ENCODE data around the gene SMTNL1.
A peak's percentile ranks its signal among the peaks of the same experiment; 100 is the strongest.
"Not testable (repeated sequence)": the region's sequence is repeated elsewhere in the genome, so short reads cannot be mapped to it uniquely, and the experiment has no call there.

SMTNL1 gene

DNA sequence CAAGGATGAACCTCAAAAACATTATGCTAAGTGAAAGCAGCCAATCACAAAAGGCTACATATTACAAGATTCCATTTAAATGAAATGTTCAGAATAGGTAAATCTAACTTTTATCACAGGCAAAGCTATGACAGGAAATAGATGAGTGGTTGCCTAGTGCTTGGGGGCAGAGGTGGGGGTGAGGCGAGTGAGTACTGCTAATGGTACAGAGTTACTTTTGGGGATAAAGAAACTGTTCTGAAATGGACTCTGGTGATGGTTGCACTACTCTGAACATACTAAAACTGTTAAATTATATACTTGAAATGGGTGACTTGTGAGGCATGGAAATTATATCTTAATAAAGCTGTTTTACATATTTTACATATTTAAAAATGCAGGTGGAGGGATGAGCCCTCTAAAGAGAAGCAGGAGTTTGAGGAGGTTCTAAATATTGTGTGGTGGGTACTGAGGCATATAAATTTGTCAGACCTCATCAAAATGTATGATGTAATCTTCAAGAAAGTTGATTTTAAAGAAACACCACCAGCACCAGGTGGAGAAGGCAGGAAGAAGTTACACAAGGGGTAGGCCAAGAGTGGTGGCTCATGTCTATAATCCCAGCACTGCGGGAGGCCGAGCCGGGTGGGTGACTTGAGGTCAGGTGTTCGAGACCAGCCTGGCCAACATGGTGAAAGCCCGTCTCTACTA is 25.5 kb upstream of the SMTNL1 start:
- no peak for DNase-seq

DNA sequence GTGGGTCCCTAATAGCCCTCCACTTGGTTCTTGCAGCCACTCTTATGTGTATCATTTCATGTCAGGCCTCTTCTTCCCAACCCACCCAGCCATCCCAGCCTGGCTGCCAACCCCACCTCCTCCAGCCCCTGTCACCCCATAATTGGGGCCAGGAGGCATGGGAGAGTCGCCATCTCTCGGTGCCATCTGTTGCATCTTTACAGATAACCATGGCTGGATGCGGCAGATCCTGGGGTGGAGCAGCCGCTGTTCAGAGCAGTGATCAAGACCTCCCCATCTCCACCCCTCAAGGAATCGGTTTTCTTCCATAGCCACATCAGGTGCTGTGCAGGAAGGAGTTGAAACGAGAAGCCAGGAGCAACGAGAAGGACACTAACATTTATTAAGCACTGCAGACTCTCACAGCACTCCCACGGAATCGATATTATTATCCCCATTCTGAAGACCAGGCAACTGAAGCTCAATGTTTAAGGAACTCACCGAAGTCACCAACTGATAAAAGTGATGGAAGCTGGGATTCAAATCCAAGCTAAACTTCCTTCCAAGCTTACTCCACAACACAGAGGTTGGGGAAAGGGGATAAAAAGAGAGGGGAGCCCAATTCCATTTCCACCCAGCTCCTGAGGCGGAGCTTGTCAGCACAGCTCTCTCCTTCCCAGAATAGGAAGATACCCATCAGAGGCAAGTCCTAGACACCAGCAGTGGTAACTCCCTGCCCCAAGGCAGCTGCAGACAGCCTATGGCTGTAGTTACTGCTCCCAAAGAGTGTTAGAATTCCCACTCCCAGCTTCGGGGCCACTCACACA is 24.5 kb upstream of the SMTNL1 start:
- no peak for DNase-seq

DNA sequence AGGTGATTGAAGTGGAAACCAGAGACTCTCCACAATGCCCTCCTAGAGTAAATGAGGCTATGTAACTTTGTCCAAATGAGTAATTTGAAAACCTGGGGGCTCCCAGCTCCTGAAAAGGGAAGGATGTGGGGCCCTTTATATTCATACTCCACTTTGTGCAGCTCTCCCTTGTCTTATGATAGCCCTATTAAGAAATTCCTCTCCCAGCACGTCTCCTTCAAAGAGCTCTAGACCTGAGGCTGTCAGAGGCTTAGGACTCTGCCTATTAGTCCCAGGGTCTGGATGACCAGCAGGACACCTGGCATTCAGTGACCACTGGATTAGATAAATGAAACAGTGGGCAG is 24.0 kb upstream of the SMTNL1 start:
- DNase-seq = no peak

DNA sequence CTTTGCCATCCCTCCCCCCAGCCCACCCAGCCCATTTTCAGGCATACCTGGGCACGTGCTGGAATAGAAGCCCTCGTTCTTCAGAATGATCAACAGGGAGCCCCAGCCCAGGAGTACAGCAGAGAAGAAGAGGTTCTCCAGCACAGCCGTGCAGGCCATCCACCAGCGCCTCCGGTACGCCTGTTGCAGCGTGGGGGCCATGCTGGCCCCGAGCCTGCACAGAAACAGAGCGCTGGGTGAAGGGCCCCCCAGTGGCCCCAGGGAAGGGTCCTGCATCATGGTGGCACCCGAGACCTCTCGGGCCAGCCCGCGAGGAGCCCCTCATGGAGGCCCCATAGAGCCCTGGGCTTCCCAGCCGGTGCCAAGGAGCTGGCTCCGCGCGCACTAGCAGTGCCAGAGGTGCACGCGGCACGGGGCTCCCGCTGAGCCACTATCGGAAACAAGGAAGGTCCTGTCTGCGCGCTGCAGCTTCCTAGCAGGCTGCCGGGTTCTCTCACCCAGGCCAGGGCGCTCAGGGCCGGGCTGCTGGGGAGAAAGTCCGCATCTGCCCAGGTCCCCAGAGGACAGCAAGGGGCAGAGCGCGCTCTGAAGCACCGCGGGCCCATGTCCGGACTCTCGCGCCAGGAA is 23.4 kb upstream of the SMTNL1 start:
- peak; percentile 60 for DNase-seq

DNA sequence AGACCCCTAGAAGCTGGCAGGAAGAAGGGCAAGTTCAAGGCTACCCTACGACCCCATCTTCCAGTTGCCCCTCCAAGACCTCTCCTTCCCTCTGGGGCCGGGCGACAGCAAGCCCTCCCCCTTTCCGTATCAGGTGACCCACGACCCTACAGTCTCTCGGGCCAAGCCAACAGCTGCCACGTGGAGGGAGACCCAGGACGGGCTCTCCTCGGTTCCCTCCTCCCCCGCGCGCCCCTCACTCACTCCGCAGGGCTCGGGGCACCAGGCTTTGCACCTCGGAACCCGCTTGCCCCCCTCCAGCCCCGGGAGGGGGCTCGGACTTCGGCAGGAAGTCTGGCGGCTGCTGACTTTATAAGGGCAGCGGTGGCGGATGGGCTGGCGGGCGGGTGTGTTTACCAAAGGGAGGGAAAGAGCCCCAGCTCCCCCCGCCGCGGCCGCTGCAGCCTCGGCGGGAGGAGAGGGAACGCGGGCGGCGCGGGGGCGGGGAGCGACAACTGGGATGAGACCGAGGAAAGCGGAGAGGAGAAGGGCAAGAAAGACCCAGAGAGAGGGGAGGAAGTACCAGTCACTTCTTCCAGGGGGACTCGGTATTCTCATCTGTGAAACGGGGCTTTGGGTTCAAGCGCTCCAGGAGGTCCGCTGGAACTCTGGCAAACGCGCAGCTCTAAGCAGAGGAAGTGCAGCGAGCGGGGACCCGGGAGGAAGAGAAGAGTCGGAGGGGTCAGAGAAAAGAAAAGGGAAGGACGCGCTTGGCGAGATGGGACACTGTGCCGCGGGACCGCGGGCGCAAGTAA is 22.7 kb upstream of the SMTNL1 start:
- peak; percentile 22 for DNase-seq

DNA sequence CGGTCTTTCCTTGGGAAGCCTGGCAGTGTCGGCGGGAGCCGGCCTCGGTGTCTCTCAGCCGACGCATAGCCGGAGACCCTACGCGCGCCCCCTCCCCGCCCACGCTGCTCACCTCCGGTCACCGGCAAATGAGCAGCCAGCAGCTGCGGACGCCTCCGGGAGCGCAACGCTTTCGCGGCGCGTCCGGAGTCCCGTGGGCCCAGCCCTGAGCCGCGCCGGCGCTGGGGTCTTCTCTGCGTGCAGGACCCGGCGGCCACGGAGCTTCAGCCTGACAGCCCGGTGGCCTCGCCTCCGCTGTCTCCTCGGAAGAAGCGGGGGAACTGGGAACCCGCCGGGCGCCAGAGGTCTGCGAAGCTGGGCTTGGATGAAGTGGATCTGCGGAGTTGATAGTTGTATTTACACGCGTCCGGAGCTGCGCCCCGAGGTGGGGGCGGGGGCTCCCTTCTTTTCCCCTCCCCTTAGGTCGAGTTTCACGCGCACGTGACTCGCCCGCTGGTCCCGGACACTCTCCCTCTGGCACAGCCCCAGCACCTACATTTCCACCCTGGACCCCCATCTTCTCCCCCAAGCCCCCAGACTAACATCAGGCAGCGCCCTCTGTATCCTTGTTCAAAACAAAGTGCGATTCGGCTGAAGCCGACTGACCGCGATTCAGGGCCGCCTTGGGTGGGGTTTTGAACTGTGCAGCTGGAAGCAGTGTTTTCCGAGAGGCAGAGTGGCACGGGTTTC is 21.9 kb upstream of the SMTNL1 start, which contains the start of gene SLC43A1:
SLC43A1 (minus strand) TSS at position 371 of the 729 bp plus-strand sequence. CDS start 1,591 bp downstream, outside the sequence.
- peak; percentile 12 for DNase-seq

DNA sequence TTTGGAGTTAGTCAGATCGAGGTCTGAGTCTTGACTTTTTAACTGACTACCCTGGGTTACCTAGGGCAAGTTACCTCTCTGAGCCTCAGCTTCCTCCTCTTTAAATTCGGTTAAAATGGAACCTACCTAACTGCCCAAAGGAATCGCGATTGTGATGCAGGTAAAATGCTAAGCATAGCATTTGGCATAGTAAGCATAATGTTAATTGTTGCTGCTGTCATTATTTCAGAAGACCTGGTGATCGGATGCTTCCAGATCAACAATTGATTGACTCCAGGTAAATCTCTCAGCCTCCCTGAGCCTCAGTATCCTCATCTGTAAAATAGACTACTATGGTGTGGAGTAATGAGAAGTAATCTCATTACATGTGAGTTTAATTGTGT is 21.3 kb upstream of the SMTNL1 start:
- DNase-seq = no peak

DNA sequence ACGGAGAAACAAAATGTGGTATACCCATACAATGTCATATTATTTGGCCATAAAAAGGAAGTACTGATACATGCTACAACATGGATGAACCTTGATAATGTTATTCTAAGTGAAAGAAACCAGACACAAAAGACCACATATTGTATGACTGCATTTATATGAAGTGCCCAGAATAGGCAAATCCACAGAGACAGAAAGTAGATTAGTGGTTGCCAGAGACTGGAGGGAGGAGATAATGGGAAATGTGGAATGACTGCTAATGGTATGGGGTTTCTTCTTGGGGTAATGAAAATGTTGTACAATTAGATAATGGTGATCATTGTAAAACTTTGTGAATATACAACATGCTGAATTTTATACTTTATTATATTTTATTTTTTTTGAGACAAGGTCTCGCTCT is 16.3 kb upstream of the SMTNL1 start:
- DNase-seq = no peak

DNA sequence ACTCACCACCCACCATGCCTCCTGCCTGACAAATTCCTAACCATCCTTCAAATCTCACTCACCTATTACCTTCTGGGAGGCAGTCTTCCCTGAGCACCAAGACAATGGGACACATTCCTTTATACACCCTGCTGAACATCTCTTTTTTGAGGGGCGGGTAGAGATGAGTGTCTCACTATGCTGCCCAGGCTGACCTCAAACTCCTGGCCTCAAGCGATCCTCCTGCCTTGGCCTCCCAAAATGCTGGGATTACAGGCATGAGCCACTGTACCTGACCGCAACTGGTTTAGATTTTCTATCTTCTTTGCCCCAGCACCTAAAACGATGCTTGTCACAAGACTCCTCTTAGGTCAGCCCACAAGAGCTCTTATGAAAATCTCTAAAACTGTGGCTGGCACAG is 14.0 kb upstream of the SMTNL1 start:
- no peak for DNase-seq

DNA sequence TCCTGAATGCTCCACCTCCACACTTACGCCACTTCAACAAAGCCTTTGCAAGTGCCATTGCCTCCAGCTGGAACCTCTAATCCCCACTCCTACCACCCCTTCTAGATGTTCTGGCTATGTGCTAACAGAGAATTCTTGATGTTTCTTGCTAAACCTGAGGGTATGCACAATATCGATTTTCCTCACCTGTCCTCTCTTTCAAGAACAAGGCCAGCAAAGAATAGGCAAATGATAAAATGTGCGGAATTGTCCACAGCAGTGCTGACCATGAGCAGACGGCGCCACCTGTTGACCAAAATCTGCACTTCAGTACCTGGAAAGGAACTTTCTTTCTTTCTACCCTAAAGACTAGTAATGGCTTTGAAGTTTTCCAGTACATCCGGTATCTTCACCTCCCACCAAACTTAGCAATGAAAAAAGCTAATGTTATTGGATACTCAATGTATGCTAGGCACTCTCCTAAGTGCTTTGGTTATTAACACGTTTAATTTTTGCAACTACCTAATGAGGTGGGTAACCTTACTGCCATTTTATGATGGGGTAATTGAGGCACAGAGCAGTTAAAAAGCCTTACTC is 10.3 kb upstream of the SMTNL1 start:
- peak; percentile 54 for DNase-seq

DNA sequence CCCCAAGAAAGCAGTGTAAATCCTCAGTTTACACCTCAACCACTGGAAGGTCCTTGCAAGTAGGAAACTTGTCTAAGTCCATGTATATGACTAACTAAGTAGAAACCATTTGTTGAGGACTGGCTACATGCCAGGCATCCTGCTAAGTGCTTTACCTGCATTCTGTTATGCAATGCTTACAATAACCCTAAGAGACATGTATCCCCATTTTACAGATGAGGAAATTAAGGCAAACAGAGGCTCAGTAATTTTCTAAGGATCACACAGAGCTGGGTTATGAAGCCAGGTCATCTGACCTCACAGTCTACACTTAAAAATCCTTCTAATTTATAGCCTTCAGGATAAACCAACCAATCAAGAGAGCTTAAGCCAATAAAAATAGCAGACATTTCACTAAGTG is 8.4 kb upstream of the SMTNL1 start:
- DNase-seq = no peak

DNA sequence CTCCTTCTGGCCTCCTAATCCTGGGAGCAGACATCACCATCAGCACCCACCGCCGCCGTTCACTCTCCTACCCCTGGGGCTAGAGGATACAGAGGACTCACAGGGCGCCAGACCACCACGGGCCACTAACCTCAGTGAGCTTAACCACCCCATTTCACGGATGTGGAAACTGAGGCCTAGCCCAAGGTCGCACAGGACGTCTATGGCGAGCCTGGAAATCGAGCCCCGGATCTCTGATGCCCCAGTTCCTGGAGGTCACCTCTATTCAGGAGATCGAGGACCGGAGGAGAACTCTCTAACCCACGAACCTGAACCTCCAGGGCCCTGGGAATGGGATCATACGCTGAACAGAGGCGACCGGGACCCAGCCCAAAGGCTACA is 7.2 kb upstream of the SMTNL1 start:
- DNase-seq = no peak

DNA sequence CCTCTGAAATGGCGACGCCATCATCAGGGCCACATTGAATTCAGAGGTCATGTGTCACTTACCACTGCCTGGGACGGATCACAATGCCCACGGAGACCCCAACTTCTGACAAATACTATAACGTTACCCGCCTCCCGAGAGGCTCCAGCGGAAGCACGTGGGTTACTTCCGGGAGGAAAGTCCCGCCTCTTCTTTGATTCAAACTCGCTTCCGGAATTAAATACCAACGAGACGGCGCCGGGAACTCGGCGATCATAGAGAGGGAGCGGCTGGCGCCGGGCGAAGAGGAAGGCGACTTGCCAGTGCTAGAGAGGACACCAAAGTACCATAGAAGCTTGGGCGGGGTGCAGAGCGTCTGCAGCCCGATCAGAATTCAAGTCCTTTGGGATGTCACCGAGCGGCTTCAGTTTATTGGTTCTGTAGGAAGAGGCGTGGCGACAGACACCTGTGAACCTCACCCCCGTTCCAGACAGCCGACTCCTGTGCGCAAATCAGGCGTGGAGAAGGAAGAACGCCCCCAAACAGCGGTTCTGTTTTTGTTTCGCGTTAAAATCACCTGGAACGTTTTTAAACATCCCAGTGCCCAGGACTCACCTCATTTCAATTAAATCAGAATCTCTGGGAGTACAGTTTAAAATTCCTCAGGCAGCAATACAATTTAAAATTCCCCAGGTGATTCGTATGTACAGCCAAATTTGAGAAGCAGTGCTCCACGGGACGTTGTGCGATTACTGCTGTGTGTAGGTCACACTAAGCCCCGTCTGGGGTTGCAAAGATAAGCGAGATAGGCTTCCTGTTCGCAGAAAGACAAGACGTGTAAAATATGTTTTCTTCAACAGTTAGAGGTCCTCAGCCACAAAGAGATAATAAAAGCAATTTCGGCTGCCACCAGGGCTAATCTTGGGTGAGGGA is 6.5 kb upstream of the SMTNL1 start, which contains the start of gene TIMM10:
TIMM10 (minus strand) TSS at position 159 of the 912 bp plus-strand sequence. CDS start 565 bp downstream, outside the sequence.
- peak; percentile 99 for DNase-seq

DNA sequence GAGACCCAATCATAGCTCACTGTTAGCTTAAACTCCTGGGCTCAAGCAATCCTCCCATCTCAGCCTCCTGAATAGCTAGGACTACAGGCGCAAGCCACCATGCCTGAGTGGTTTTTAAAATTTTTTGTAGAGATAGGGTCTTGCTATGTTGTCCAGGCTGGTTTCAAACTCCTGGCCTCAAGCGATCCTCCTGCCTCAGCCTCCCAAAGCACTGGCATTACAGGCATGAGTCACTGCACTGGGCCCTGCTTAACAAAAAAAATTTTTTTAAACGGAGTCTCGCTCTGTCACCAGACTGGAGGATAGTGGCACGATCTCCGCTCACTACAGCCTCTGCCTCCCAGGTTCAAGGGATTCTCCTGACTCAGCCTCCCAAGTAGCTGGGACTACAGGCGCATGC is 2.9 kb upstream of the SMTNL1 start:
- not testable (repeated sequence) for DNase-seq

DNA sequence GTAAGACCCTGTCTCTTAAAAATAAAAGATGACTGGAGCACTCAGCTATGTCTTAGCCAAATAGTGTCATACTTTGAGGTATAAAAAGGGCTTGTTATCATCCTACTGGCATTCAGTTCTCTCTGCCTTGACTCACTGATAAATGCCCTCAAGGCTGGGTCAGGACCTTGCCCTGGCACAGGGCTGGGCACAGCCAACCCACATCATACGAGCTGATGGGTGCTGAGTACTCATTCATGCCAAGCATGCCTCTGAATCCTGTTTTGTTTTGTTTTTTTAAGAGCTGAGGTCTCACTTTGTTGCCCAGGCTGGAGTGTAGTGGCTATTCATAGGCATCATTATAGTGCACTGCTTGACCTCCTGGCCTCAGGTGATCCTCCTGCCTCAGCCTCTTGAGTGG is 1.9 kb downstream of the SMTNL1 start:
- no peak for DNase-seq

DNA sequence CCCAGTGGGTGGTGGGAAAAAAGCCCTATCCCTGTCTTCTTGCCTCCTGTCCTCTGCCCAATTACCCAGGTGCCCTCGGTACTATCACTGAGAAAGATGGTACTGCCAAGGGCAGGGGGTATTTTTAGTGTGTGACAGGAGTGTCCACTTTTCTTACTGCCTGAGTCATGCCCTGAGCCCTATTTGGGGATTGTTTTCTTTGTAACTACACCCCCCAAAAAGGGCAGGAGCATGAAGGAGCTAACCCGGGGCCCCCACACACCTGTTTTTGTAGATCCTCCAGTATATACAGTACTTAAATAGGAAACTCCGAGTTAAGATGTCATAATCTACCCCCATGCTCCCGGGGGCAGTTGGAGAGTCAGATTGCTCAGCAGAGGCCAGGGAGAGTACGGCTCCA is 3.8 kb downstream of the SMTNL1 start:
- DNase-seq = no peak

DNA sequence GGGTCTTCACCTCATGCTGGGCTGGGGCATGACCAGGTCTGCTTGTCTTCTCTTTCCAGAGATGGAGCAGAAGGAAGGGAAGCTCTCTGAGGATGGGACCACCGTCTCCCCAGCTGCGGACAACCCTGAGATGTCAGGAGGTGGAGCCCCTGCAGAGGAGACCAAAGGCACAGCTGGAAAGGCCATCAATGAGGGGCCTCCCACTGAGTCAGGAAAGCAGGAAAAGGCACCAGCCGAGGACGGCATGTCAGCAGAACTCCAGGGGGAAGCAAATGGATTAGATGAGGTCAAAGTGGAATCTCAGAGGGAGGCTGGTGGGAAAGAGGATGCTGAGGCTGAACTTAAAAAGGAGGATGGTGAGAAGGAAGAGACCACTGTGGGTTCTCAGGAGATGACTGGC is 5.2 kb downstream of the SMTNL1 start:
- no peak for DNase-seq

DNA sequence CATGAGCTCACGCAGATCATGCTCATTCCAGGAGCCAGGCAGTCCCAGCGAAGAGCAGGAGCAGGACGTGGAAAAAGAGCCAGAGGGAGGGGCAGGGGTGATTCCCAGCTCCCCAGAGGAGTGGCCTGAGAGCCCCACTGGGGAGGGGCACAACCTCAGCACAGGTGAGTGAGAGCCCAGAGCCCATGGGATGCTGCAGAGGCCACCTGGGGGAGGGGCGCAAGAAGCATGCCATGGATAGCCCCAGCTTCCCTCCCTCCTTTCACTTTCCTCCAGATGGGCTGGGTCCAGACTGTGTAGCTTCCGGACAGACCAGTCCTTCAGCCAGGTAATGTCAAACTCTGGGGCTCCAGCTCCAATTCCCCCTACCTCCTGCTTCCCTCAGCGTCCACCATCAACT is 6.2 kb downstream of the SMTNL1 start:
- DNase-seq = no peak

DNA sequence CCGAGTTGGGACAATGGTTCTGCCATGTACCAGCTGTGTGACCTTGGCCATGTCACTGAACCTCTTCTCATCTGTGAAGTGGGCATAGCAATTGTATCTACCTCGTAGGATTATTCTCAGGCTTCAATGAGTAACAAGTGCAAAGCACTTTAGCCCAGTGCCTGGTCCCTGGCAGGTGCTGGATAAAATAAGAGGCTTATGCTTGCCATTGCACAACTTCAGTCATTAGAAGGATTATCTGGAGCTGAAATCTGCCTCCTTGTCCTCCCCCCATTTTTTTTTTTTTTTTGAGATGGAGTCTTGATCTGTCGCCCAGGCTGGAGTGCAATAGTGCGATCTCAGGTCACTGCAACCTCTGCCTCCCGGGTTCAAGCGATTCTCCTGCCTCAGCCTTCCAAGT is 7.2 kb downstream of the SMTNL1 start:
- no peak for DNase-seq

DNA sequence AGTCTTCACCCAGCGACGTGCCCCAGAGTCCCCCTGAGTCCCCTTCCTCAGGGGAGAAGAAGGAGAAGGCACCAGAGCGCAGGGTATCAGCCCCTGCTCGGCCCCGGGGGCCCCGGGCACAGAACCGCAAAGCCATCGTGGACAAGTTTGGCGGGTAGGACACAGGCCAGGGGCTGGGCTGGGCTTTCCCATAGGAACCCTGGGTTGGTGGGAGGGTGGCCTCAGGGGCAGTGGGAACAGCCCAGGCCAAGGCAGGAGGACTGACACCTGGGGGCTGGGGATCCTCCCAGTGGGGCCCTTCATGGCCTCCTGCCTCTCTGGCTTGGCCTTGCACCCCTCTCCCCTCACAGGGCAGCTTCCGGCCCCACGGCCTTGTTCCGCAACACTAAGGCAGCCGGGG is 8.5 kb downstream of the SMTNL1 start:
- no peak for DNase-seq

DNA sequence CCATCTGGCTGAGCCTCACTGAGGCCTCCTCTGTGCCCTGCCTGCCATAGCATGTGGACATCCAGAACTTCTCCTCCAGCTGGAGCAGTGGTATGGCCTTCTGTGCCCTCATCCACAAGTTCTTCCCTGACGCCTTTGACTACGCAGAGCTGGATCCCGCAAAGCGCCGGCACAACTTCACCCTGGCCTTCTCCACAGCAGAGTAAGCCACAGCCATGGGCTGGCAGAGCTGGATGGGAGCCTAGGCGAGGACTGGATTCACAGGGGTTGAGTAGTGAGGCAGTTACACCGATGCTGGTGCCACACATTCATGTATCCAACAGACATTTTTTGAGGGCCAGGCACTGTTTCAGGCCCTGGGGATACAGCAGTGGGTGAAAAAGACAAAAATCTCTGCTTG is 9.1 kb downstream of the SMTNL1 start:
- no peak for DNase-seq

Data from COR-L47 (cell line).